Ascending aorta (tissue), 2 donors: ENCODE measurements around the gene PPP4R4. TPM values are rescaled to one million over a fixed set of nuclear protein-coding genes. Genes with fewer than 3 reads are reported as not detected.
A peak's percentile ranks its signal among the peaks of the same experiment; 100 is the strongest.

ENCODE experiments used
- DNase-seq, 2 donors: peaks; one replicate each; pipeline ENCODE4 v3.0.0-alpha.2; 2019; ENCODE audit warnings: low spot score in 2 of 2
- H3K27ac ChIP-seq, 2 donors: fragments of 200-600 bp; sonication (generic); one replicate each; pipeline ENCODE4 v1.5.1; 2016 to 2017; ENCODE audit warnings: mild to moderate bottlenecking in 1 of 2
- H3K27me3 ChIP-seq: fragments of 200-600 bp; sonication (generic); one replicate; pipeline ENCODE4 v1.5.1; 2017
- H3K36me3 ChIP-seq, 2 donors: fragments of 200-600 bp; sonication (generic); one replicate each; pipeline ENCODE4 v1.5.1; 2016
- H3K4me1 ChIP-seq, 2 donors: fragments of 200-600 bp; sonication (generic); one replicate each; pipeline ENCODE4 v1.5.1; 2016 to 2017; ENCODE audit warnings: mild to moderate bottlenecking in 1 of 2
- H3K4me3 ChIP-seq, 2 donors: fragments of 200-600 bp; sonication (generic); one replicate each; pipeline ENCODE4 v1.5.1; 2016 to 2017; ENCODE audit warnings: mild to moderate bottlenecking in 1 of 2
- H3K9me3 ChIP-seq, 2 donors: fragments of 200-600 bp; sonication (generic); one replicate each; pipeline ENCODE4 v1.5.1; 2016
- intact Hi-C: fragments of 100-400 bp; cut with DNase I; formaldehyde crosslinking; loops from one replicate; pipeline ENCODE4 v1.15.1; 2023
- total RNA-seq: library from RNA; depleted of rRNA; stranded (reverse); fragments of >200 nt; gene quantifications from one replicate; pipeline ENCODE4 v1.1.0, GENCODE V29; 2016
- TF ChIP-seq, protein P1 (sequence below), 3 experiments: fragments of 200-600 bp in 2 of 3; fragments of 450-650 bp in 1 of 3; sonication (generic) in 2 of 3; IDR thresholded peaks; one replicate each; pipeline ENCODE4 v1.5.1; 2016 to 2019; ENCODE audit warnings: antibody characterized with exemption in 3 of 3, mild to moderate bottlenecking in 1 of 3, moderate library complexity in 1 of 3

The PPP4R4 gene
- total RNA-seq, 1 donor from 2014 or later: not detected

DNA sequence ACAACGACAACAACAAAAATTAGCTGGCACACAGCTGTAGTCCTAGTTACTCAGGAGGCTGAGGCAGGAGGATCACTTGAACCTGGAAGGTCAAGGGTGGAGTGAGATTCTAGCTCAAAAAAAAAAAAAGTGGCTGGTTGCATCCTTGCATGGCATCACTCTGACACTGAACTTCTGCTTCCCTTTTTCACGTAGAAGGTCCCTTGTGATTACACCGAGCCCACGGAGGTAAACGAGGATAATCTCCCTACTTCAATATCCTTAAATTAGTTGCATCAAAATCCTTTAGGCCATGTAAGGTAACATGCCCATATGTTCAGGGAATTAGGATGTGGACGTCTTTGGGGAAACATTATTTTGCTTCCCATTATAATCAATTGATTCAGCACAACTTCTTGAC, 4.0 kb upstream of the PPP4R4 start:
- TF ChIP-seq, protein P1, sequence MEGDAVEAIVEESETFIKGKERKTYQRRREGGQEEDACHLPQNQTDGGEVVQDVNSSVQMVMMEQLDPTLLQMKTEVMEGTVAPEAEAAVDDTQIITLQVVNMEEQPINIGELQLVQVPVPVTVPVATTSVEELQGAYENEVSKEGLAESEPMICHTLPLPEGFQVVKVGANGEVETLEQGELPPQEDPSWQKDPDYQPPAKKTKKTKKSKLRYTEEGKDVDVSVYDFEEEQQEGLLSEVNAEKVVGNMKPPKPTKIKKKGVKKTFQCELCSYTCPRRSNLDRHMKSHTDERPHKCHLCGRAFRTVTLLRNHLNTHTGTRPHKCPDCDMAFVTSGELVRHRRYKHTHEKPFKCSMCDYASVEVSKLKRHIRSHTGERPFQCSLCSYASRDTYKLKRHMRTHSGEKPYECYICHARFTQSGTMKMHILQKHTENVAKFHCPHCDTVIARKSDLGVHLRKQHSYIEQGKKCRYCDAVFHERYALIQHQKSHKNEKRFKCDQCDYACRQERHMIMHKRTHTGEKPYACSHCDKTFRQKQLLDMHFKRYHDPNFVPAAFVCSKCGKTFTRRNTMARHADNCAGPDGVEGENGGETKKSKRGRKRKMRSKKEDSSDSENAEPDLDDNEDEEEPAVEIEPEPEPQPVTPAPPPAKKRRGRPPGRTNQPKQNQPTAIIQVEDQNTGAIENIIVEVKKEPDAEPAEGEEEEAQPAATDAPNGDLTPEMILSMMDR (IDR thresholded peaks at IDR 0.05): no peak
- Histone ChIP-seq H3K27me3 (no peaks in the 10 kb centered on the region), H3K36me3 (no peaks in the 10 kb centered on the region), H3K4me3 (no peak overlapping the region), H3K4me1 (peaks cover 3 to 12% of the 10 kb centered on the region in 2 donors), H3K9me3 (no peaks in the 10 kb centered on the region), H3K27ac (no peak overlapping the region)
- DNase-seq: no peak
- intact Hi-C loops: loop anchor here (5.0 to 10.0 kb wide), 5 partner anchors 88 to 1345 kb away; partner anchors contain the start of genes DDX24, IFI27L1, OTUB2 and PRIMA1

DNA sequence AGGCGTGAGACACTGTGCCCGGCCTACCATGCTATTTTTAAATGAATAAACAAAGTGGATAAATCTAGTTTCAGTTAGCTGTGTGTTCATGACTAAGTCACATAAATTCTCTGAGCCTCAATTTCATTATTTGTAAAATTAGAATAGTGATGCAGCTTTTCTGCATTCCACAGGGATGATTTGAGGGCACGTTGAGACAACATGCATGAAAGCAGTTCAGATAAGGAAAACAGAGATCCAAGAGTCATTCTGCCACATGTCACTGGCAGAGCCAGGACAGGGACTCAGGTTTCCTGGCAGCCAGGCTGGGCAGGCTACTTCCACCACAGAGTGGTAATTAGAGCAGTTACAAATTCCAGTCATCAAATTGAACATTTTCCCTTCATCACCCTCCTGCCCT, 2.9 kb upstream of the PPP4R4 start:
- Histone ChIP-seq H3K27ac (no peak overlapping the region), H3K27me3 (no peaks in the 10 kb centered on the region), H3K4me1 (peaks cover 3 to 14% of the 10 kb centered on the region in 2 donors), H3K4me3 (no peak overlapping the region), H3K36me3 (no peaks in the 10 kb centered on the region), H3K9me3 (no peaks in the 10 kb centered on the region)
- TF ChIP-seq, protein P1 (IDR thresholded peaks at IDR 0.05): no peak
- DNase-seq: no peak
- intact Hi-C loops: loop anchor here (5.0 to 10.0 kb wide), 5 partner anchors 89 to 1344 kb away; partner anchors contain the start of genes DDX24, IFI27L1, OTUB2 and PRIMA1

- intact Hi-C loops: loop anchor here (5.0 to 10.0 kb wide), 5 partner anchors 90 to 1342 kb away; partner anchors contain the start of genes DDX24, IFI27L1, OTUB2 and PRIMA1
- H3K27me3 ChIP-seq: no peaks in the 10 kb centered on the region
- TF ChIP-seq, protein P1 (IDR thresholded peaks at IDR 0.05): no peak
- no peak overlapping the region for H3K4me3 ChIP-seq
- H3K36me3 ChIP-seq: no peaks in the 10 kb centered on the region
- no peak for DNase-seq
- H3K4me1 ChIP-seq: peaks cover 3 to 14% of the 10 kb centered on the region in 2 donors
- no peak overlapping the region for H3K27ac ChIP-seq
- no peaks in the 10 kb centered on the region for H3K9me3 ChIP-seq
Measured at GRCh38 chr14:94172545-94172944, 1.6 kb upstream of the PPP4R4 start.

DNA sequence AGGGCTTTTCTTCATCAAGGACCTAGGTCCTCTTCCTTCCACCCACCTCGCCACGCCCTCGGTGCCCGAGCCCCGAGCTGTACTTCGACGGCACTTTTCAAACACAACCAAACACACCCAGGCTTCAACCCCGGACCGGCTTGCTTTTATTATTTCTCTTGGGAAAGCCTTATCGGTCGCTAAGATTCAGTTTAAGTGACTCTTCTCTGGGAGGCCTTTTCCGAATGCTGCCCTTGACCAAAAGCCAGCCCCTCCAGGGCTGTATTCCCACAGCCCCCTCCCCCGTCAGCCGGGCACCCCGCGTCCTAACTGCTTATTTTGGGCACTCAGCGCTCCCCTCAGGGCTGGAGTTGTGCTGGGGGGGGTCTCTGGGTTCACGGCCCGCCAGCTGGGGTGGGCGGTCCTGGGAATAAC, 644 bp upstream of the PPP4R4 start:
- Histone ChIP-seq H3K9me3 (no peaks in the 10 kb centered on the region), H3K27ac (peak overlapping the region; percentile 50 to 61), H3K36me3 (no peaks in the 10 kb centered on the region), H3K4me1 (peaks cover 3 to 14% of the 10 kb centered on the region in 2 donors), H3K27me3 (no peaks in the 10 kb centered on the region), H3K4me3 (peak overlapping the region; percentile 75 to 84)
- DNase-seq: no peak
- intact Hi-C loops: loop anchor here (5.0 to 10.0 kb wide), 5 partner anchors 91 to 1341 kb away; partner anchors contain the start of genes DDX24, IFI27L1, OTUB2 and PRIMA1
- TF ChIP-seq, protein P1 (IDR thresholded peaks at IDR 0.05): no peak

DNA sequence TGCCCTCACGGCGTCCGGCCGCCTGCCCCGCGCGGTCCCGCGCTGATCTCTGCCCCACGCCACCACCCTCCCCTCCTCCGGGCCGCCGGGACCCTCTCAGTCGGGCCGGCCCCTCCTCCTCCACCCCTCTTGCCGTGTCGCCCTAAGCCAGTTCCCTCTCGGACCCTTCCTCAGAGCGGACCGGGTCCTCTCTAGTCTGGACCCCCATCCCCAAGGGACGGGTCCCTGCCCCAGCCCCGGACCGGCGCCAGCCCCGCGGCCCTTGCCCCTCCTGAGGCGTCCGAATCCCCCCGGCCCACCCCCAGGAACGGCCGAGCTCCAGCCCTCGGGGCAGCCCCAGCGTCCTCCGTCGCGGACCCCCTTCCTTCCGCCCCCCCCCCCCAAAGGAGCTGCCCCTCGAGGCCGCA, 485 bp downstream of the PPP4R4 start:
- no peaks in the 10 kb centered on the region for H3K36me3 ChIP-seq
- intact Hi-C loops: loop anchor here (2.0 to 10.0 kb wide), 6 partner anchors 42 to 1340 kb away; partner anchors contain the start of genes DDX24, IFI27L1, OTUB2 and PRIMA1
- DNase-seq: no peak
- no peaks in the 10 kb centered on the region for H3K27me3 ChIP-seq
- peaks cover 3 to 14% of the 10 kb centered on the region in 2 donors for H3K4me1 ChIP-seq
- peak overlapping the region; percentile 75 to 84 for H3K4me3 ChIP-seq
- no peaks in the 10 kb centered on the region for H3K9me3 ChIP-seq
- TF ChIP-seq, protein P1 (IDR thresholded peaks at IDR 0.05): no peak
- H3K27ac ChIP-seq: no peak overlapping the region
